Gastrocnemius medialis (tissue), 4 donors: ENCODE measurements around the gene ZNF839.

Source experiments
- POLR2A ChIP-seq, 2 donors: fragments of 450-650 bp; IDR thresholded peaks; one replicate each; pipeline ENCODE4 v1.6.1; 2017; ENCODE audit warnings: antibody characterized with exemption in 2 of 2, mild to moderate bottlenecking in 2 of 2, moderate library complexity in 2 of 2
- TF ChIP-seq, protein P1 (sequence below), 5 experiments: fragments of 450-650 bp in 3 of 5; fragments of 200-600 bp in 2 of 5; sonication (generic) in 2 of 5; IDR thresholded peaks in 4 of 5; conservative IDR thresholded peaks in 1 of 5; 1 replicate in 4 of 5; 2 replicates in 1 of 5; pipeline ENCODE4 v1.5.1; 2016 to 2019; ENCODE audit warnings: antibody characterized with exemption in 5 of 5, mild to moderate bottlenecking in 3 of 5, moderate library complexity in 3 of 5

DNA sequence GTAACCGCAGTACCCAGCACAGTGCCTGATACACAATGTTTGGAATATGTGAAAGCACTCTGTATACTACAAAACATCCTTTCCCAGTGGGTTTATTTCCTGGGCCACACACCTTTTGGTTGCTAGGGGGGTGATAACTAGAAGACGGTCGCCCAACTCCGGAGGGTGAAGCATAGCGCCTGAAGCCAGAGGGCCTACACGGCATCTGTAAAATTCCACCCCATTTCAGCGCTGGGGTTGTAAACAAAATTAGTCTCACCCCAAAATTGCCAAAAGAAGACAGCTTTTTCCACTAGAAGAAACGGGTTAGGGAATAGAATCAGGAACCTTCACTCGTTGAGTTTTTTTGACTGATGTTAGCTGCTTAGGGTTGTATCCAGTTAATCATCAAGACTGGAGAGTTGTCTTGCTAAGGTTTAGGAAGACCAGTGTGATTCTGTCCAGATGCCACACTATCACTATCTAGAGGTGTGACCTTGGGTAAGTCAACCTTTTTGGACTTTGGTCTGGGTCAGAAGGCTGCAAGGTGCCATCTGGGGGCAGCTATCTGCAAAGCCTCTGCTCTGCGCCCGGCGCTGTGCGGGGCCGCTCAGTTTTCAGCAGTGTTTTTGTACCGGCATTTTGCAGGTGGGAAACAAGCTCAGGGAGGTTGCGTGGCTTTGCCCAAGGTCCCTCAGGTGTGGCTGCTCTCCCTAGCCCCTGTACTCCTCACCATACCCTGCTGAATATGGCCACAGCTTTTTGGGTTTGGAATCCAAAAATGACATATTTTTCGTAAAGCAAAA, 1.3 kb downstream of the ZNF839 start:
- TF ChIP-seq, protein P1, sequence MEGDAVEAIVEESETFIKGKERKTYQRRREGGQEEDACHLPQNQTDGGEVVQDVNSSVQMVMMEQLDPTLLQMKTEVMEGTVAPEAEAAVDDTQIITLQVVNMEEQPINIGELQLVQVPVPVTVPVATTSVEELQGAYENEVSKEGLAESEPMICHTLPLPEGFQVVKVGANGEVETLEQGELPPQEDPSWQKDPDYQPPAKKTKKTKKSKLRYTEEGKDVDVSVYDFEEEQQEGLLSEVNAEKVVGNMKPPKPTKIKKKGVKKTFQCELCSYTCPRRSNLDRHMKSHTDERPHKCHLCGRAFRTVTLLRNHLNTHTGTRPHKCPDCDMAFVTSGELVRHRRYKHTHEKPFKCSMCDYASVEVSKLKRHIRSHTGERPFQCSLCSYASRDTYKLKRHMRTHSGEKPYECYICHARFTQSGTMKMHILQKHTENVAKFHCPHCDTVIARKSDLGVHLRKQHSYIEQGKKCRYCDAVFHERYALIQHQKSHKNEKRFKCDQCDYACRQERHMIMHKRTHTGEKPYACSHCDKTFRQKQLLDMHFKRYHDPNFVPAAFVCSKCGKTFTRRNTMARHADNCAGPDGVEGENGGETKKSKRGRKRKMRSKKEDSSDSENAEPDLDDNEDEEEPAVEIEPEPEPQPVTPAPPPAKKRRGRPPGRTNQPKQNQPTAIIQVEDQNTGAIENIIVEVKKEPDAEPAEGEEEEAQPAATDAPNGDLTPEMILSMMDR (IDR thresholded peaks at IDR 0.05 in 4 of 5, conservative IDR thresholded peaks at IDR 0.05 in 1 of 5), result no peak
- TF ChIP-seq POLR2A (IDR thresholded peaks at IDR 0.05), result no peak
